ENCODE data around the gene MILR1. TPM values are rescaled to one million over a fixed set of nuclear protein-coding genes. Genes with fewer than 3 reads are reported as not detected.

MILR1 gene
- total and polyA plus RNA-seq, 2 experiments from 2014 or later, result 0.39 TPM; not detected in 1

GRCh38 chr17:64448665-64449512, at the start of gene MILR1 (continued):
- TF ChIP-seq STAT1 (IDR thresholded peaks at IDR 0.05; ENCODE audit: unreplicated experiment), result no peak

DNA sequence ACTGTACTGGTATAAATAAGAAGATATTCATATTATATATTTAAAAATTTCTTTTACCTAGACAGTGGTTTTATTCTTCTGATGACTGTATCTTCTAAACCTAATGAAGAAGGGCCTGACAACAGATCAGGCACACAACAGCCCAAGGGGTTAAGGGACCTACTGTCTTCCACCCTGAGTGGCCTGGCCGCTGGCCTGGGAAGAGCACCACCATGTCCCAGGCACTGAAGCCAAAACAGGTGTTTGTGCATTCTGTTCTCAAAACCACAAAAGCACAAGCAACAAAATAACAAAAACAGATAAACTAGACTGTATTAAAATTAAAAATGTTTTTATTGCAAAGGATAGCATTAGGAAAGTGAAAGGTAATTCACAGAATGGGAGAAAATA, 49.2 kb upstream of the MILR1 start:
- no peak overlapping the region for H3K4me2 ChIP-seq
- ATAC-seq, result no peak
- no peaks in the 10 kb centered on the region for H3K36me3 Mint-ChIP-seq (ENCODE audit: low read depth)
- no peak for TF ChIP-seq POLR2AphosphoS5 (IDR thresholded peaks at IDR 0.05; ENCODE audit: low read depth)
- TF ChIP-seq ZNF462 (CRISPR knock-in tag; IDR thresholded peaks at IDR 0.05), result no peak
- TF ChIP-seq STAT1 (IDR thresholded peaks at IDR 0.05; ENCODE audit: unreplicated experiment), result no peak
- TF ChIP-seq EZH2 (IDR thresholded peaks at IDR 0.05; ENCODE audit: low read depth, unreplicated experiment), result no peak
- no peak for TF ChIP-seq JUNB (IDR thresholded peaks at IDR 0.05; ENCODE audit: unreplicated experiment)
- TF ChIP-seq ZNF114 (CRISPR knock-in tag; IDR thresholded peaks at IDR 0.05), result no peak
- TF ChIP-seq REST (IDR thresholded peaks at IDR 0.05; ENCODE audit: unreplicated experiment), result no peak
- TF ChIP-seq EZH2phosphoT487 (IDR thresholded peaks at IDR 0.05; ENCODE audit: unreplicated experiment), result no peak
- TF ChIP-seq ETS1 (IDR thresholded peaks at IDR 0.05), result no peak
- TF ChIP-seq CREB1 (CRISPR knock-in tag; IDR thresholded peaks at IDR 0.05; ENCODE audit: low read depth), result no peak
- TF ChIP-seq, protein P1, sequence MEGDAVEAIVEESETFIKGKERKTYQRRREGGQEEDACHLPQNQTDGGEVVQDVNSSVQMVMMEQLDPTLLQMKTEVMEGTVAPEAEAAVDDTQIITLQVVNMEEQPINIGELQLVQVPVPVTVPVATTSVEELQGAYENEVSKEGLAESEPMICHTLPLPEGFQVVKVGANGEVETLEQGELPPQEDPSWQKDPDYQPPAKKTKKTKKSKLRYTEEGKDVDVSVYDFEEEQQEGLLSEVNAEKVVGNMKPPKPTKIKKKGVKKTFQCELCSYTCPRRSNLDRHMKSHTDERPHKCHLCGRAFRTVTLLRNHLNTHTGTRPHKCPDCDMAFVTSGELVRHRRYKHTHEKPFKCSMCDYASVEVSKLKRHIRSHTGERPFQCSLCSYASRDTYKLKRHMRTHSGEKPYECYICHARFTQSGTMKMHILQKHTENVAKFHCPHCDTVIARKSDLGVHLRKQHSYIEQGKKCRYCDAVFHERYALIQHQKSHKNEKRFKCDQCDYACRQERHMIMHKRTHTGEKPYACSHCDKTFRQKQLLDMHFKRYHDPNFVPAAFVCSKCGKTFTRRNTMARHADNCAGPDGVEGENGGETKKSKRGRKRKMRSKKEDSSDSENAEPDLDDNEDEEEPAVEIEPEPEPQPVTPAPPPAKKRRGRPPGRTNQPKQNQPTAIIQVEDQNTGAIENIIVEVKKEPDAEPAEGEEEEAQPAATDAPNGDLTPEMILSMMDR (conservative IDR thresholded peaks at IDR 0.05; ENCODE audit: low read depth in 2 of 2), result no peak
- no peak for TF ChIP-seq NANOG (IDR thresholded peaks at IDR 0.05; ENCODE audit: borderline replicate concordance)

More for the DNA sequence above, 49.2 kb upstream of the MILR1 start:
- Histone ChIP-seq H3K27ac (ENCODE audit: low read depth) (no peak overlapping the region), H3K36me3 (ENCODE audit: insufficient read depth) (no peaks in the 10 kb centered on the region), H3K79me2 (replicated peaks; ENCODE audit: insufficient read depth) (no peaks in the 10 kb centered on the region), H3F3A (replicated peaks; ENCODE audit: low read depth) (no peaks in the 10 kb centered on the region), H3K27me3 (ENCODE audit: insufficient read depth) (no peaks in the 10 kb centered on the region), H2AFZ (no peak overlapping the region), H3K9me2 (ENCODE audit: insufficient read depth) (no peaks in the 10 kb centered on the region), H3K4me3 (no peak overlapping the region), H3K4me1 (ENCODE audit: insufficient read depth) (no peaks in the 10 kb centered on the region), H4K20me1 (replicated peaks; ENCODE audit: insufficient read depth) (no peaks in the 10 kb centered on the region)
- no peaks in the 10 kb centered on the region for H3K9me3 Mint-ChIP-seq
- H3K27ac Mint-ChIP-seq, result no peak overlapping the region
- DNase-seq (ENCODE audit: low spot score), result no peak
- peaks cover 2% of the 10 kb centered on the region for H3K27me3 Mint-ChIP-seq (ENCODE audit: insufficient read depth, low read depth, poor library complexity)
- H3K4me1 Mint-ChIP-seq, result peaks cover 14% of the 10 kb centered on the region
- H3K4me3 Mint-ChIP-seq, result no peak overlapping the region
